ENCODE data around the gene FBXW8.

The FBXW8 gene

GRCh38 chr12:116959845-116960514, 49.2 kb downstream of the FBXW8 start:
- no peak for DNase-seq

GRCh38 chr12:116962197-116962596, 51.4 kb downstream of the FBXW8 start:
- DNase-seq = no peak

- no peak for DNase-seq
Measured at GRCh38 chr12:116962783-116963356, 52.1 kb downstream of the FBXW8 start.

GRCh38 chr12:116964054-116965050, 53.6 kb downstream of the FBXW8 start:
- no peak for DNase-seq

GRCh38 chr12:116968986-116969385, 58.2 kb downstream of the FBXW8 start:
- DNase-seq = no peak

GRCh38 chr12:116969615-116970585, 59.1 kb downstream of the FBXW8 start:
- DNase-seq = no peak

GRCh38 chr12:116971222-116971621, 60.5 kb downstream of the FBXW8 start:
- DNase-seq = no peak

GRCh38 chr12:116975779-116976393, 65.1 kb downstream of the FBXW8 start:
- DNase-seq = no peak

GRCh38 chr12:116977465-116978380, 67.0 kb downstream of the FBXW8 start:
- no peak for DNase-seq

- no peak for DNase-seq
Measured at GRCh38 chr12:116978791-116979508, 68.2 kb downstream of the FBXW8 start.

- no peak for DNase-seq
Measured at GRCh38 chr12:116980083-116980482, 69.3 kb downstream of the FBXW8 start.

GRCh38 chr12:116982791-116983411, 72.2 kb downstream of the FBXW8 start:
- no peak for DNase-seq

- DNase-seq = no peak
Measured at GRCh38 chr12:116984098-116984497, 73.3 kb downstream of the FBXW8 start.

- DNase-seq = no peak
Measured at GRCh38 chr12:116990329-116990728, 79.6 kb downstream of the FBXW8 start.

GRCh38 chr12:116990971-116991966, 80.5 kb downstream of the FBXW8 start:
- no peak for DNase-seq

GRCh38 chr12:116996093-116996492, 85.3 kb downstream of the FBXW8 start:
- no peak for DNase-seq

- no peak for DNase-seq
Measured at GRCh38 chr12:116996621-116997020, 85.9 kb downstream of the FBXW8 start.

- no peak for DNase-seq
Measured at GRCh38 chr12:116999066-116999465, 88.3 kb downstream of the FBXW8 start.

Measured in activated CD4-positive, alpha-beta T cell treated with anti-CD3 and anti-CD28 coated beads, Interleukin-2, amount 50 U/mL, for 4 hours (primary cell).